Measurements from ENCODE around the gene ZNF521. TPM values are rescaled to one million over a fixed set of nuclear protein-coding genes. Genes with fewer than 3 reads are reported as not detected.
"Not testable (repeated sequence)": the region's sequence is repeated elsewhere in the genome, so short reads cannot be mapped to it uniquely, and the experiment has no call there.

ZNF521 gene
- total RNA-seq, 1 experiment from 2014 or later, result 5.0 TPM

DNA sequence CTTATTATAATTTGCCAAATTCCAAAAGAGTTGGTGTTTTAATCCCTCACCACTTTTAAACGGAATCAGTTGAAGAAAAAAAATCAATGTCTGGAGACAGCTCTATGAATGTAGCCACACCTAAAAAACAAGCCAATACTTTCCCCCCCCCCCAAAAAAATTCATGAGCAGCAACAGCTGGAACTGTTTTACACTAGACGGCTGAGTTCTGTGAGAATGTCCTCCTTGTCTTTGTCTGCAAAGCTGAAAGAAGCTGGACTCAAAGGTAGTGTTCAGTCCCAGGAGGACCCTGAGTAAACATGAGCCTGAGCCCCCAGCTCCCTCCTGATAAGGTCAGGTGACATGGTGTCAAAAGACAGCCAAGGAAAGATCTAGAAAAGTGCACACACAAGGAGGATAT lies 68.2 kb downstream of the ZNF521 start:
- no peaks in the 10 kb centered on the region for H3K27me3 ChIP-seq
- no peak for DNase-seq
- H3K4me3 ChIP-seq, result no peak overlapping the region
- H3K36me3 ChIP-seq, result no peaks in the 10 kb centered on the region
- no peaks in the 10 kb centered on the region for H3K9me3 ChIP-seq

DNA sequence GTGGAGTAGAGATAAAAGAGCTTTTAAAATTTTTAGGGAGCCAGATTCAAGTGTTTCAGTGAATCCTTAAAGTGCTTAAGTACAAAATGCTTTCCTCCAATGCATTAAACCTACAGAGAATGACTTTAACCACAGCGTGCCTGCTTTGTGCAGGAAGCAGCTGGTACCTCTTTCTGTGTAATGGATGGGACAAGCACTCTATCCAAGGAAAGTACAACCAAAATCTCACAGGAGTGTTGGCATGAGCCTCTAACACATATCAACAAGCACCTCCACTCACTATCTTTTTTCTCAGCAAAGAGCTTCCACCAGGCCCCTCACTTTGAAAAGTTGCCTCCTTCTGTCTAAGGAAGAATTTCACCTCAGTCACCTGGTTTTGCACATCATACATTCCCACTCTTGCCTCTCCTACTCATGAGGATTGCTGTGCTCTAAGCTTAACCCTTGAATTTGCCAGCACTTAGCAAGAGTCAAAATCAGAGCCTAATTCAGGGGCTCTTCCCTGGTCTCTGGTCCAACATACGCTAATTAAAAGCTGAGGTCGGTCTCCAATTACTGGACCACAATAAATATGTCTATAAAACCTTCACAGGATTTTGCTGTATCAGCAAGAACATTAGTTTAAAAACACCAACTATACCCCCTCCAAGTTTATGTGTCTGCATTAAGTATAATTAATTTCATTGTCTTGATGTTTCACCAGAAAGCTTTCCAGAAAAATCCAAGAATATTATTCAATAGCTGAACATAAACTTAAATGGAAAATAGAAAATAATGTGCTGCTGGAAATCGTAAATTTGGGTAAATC lies 68.9 kb downstream of the ZNF521 start:
- no peak for DNase-seq
- Histone ChIP-seq H3K36me3 (no peaks in the 10 kb centered on the region), H3K9me3 (no peaks in the 10 kb centered on the region), H3K27me3 (no peaks in the 10 kb centered on the region), H3K4me3 (no peak overlapping the region)

DNA sequence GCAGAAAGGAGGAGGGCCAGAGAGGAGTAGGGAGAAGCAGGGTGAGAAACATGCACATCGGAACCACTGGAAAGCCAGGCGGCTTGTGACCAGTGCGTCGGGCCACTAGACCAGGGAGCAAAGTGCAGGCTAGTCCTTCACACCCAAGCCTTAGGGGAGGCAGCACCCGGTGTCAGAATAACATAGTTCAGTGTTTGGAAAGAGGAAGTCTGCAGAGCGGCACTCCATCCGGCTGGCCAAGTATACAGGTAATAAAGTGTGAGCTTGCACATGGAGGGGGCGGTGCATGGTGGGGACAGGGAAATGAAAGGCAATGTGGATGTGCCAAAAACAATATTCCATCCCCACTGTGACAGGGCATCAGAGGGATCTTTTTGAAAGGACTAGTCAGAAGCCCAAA lies 69.7 kb downstream of the ZNF521 start:
- no peaks in the 10 kb centered on the region for H3K27me3 ChIP-seq
- H3K36me3 ChIP-seq, result no peaks in the 10 kb centered on the region
- H3K9me3 ChIP-seq, result no peaks in the 10 kb centered on the region
- no peak overlapping the region for H3K4me3 ChIP-seq
- DNase-seq, result no peak

DNA sequence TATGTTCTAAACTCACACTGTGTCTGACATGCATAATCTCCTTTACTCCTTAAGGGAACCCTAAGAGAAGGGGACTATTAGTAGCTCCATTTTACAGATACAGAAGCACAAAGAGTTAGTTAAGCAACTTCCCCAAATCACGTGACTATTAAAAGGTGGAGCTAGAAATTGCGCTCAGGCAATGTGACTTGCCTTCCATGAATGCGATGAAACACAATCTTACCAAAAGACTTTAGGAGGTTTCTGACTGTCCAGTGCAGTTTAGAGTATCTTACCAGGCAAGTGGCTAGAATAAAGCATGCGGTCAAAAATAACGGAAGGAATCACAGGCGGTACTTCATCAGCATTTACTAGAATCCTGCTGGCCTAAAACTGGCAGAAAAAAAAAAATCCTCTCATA lies 70.4 kb downstream of the ZNF521 start:
- no peak for DNase-seq
- Histone ChIP-seq H3K4me3 (no peak overlapping the region), H3K9me3 (no peaks in the 10 kb centered on the region), H3K36me3 (no peaks in the 10 kb centered on the region), H3K27me3 (no peaks in the 10 kb centered on the region)

DNA sequence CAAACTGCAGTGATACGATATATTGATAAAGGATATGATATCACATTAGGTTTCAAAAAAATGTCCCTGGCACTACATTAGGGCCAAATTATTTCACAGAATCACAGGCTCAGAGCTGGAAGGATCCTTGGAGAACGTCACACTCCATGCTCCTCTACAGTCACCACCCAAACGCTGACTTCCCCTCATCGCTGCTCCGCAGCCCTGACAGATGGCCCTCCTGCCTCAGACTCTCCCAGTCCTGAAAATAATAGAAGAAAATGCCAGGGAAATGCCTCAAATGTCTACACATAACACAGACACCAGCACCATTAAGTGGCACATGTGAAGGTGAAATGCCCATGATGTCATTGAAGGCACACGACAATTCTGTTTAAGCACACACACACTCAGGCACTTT lies 72.0 kb downstream of the ZNF521 start:
- Histone ChIP-seq H3K9me3 (no peaks in the 10 kb centered on the region), H3K27me3 (no peaks in the 10 kb centered on the region), H3K36me3 (no peaks in the 10 kb centered on the region), H3K4me3 (no peak overlapping the region)
- DNase-seq, result no peak

DNA sequence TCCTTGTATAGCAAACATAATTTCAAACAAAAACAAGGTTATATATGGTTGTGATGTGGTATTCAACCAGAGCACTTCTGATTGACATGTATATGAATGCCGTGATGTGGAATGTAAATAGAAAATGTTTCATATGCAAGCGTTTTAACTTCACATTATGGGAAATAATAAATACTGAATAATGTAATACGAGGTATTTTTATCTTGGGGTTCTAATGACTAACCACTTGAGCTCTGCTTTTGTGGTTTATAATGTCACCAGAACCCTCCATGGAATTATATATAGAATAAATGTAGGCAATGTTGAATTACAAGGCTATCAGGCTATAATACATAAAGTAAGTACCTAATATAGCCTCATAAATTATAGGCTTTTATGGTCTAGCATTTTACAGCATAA lies 72.4 kb downstream of the ZNF521 start:
- no peak for DNase-seq
- H3K9me3 ChIP-seq, result no peaks in the 10 kb centered on the region
- H3K27me3 ChIP-seq, result no peaks in the 10 kb centered on the region
- H3K36me3 ChIP-seq, result no peaks in the 10 kb centered on the region
- no peak overlapping the region for H3K4me3 ChIP-seq

DNA sequence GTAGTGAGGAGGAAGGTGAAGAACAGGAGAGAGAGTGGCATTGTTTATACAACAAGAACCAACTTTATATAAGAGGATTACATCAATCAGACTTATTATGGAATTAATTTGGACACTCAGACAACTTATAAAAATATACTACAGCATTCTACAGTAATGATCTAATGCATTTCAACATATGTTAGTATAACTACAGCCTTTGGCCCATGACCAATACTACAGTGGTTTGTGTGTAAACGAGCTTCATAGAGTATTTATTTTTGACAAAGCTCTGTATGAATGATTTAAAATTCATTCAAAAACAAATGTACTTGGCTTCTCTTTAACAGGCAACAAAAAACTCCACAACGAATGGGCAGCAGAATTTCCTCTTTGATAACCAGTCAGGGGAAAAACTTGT lies 72.8 kb downstream of the ZNF521 start:
- Histone ChIP-seq H3K36me3 (no peaks in the 10 kb centered on the region), H3K27me3 (no peaks in the 10 kb centered on the region), H3K9me3 (no peaks in the 10 kb centered on the region), H3K4me3 (no peak overlapping the region)
- DNase-seq, result no peak

- H3K4me3 ChIP-seq, result no peak overlapping the region
- H3K36me3 ChIP-seq, result no peaks in the 10 kb centered on the region
- H3K27me3 ChIP-seq, result no peaks in the 10 kb centered on the region
- no peaks in the 10 kb centered on the region for H3K9me3 ChIP-seq
- no peak for DNase-seq
Measured at GRCh38 chr18:25278394-25278793, 73.6 kb downstream of the ZNF521 start.

DNA sequence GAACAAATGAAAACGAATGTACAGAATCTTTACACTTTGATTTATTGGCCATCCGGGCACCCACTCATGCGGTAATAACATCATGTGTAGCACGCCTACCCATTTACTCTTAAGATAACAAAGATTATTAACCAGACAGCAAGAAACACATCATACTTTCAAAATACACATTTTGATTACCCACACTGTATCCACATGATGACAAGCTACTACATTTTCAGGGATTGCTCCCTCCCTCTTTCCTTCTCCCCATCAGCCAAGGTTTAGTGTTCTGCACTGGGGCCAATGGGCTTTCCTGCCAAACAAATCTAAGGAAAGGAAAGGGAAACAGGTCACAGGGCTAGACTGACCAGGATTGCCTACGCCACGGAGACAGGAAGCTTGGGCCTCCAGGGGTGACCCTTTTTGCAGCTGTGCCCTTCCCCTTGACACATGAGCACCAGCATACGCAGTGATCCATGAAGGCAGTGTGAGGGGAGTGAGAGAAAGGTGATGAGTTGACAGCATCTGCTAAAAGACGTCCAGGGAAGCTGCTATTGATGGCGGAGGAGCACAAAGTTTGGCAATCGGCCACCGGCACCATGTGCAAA lies 76.5 kb downstream of the ZNF521 start:
- no peak overlapping the region for H3K4me3 ChIP-seq
- no peaks in the 10 kb centered on the region for H3K27me3 ChIP-seq
- no peak for DNase-seq
- H3K9me3 ChIP-seq, result no peaks in the 10 kb centered on the region
- H3K36me3 ChIP-seq, result no peaks in the 10 kb centered on the region

- H3K9me3 ChIP-seq, result no peaks in the 10 kb centered on the region
- no peaks in the 10 kb centered on the region for H3K36me3 ChIP-seq
- no peak overlapping the region for H3K4me3 ChIP-seq
- no peak for DNase-seq
- H3K27me3 ChIP-seq, result no peaks in the 10 kb centered on the region
Measured at GRCh38 chr18:25274926-25275325, 77.0 kb downstream of the ZNF521 start.

GRCh38 chr18:25266931-25267527 lies 84.9 kb downstream of the ZNF521 start:
- H3K9me3 ChIP-seq, H3K4me3 ChIP-seq, DNase-seq, H3K27me3 ChIP-seq, H3K36me3 ChIP-seq: not testable (repeated sequence)

- H3K4me3 ChIP-seq, result no peak overlapping the region
- no peaks in the 10 kb centered on the region for H3K9me3 ChIP-seq
- no peak for DNase-seq
- H3K36me3 ChIP-seq, result no peaks in the 10 kb centered on the region
- no peaks in the 10 kb centered on the region for H3K27me3 ChIP-seq
Measured at GRCh38 chr18:25262920-25263319, 89.0 kb downstream of the ZNF521 start.

- no peaks in the 10 kb centered on the region for H3K36me3 ChIP-seq
- H3K4me3 ChIP-seq, result no peak overlapping the region
- H3K27me3 ChIP-seq, result no peaks in the 10 kb centered on the region
- no peaks in the 10 kb centered on the region for H3K9me3 ChIP-seq
- DNase-seq, result no peak
Measured at GRCh38 chr18:25261768-25262167, 90.2 kb downstream of the ZNF521 start.

DNA sequence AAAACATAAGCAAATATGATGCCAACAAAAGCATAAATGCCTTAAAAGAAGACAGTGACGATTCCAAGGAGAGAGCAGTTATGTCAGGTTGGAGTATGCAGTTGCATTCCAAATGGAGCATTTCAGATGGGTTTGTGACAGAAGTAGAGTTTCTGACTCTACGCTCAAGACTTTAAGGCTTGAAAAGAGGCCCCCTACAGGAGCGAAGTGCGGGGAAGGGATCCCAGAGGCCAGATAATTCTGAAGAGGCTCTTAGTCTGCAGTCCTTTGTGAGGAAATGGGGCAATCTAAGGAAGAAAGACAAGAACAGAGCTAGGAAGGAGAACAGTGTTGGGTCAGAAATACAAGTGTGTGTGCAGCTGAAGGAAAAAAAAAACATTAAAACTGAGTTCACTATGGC lies 95.5 kb downstream of the ZNF521 start:
- no peaks in the 10 kb centered on the region for H3K9me3 ChIP-seq
- H3K27me3 ChIP-seq, result no peaks in the 10 kb centered on the region
- H3K4me3 ChIP-seq, result no peak overlapping the region
- DNase-seq, result no peak
- no peaks in the 10 kb centered on the region for H3K36me3 ChIP-seq

DNA sequence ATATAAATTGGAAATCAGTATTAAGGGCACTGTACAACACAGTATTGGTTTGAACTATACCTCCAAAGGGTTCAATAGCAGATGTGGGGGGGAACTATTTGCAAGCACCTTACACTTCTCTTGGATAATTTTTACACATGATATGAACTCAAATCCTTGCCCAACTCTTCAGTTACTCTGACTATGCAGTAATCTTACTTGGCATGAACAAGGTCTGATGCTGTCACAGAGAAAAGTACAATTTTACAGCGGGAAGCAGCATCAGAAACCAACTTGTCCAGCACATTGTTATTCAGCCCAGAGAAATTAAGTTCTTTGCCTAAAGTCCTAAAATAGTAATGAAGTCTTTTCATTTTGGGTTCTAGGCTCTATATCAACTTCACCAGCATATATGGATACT lies 98.2 kb downstream of the ZNF521 start:
- Histone ChIP-seq H3K36me3 (no peaks in the 10 kb centered on the region), H3K9me3 (no peaks in the 10 kb centered on the region), H3K4me3 (no peak overlapping the region), H3K27me3 (no peaks in the 10 kb centered on the region)
- DNase-seq, result no peak

- H3K36me3 ChIP-seq, result no peaks in the 10 kb centered on the region
- no peak overlapping the region for H3K4me3 ChIP-seq
- no peaks in the 10 kb centered on the region for H3K9me3 ChIP-seq
- no peaks in the 10 kb centered on the region for H3K27me3 ChIP-seq
- peak; percentile 33 for DNase-seq
Measured at GRCh38 chr18:25253136-25253535, 98.8 kb downstream of the ZNF521 start.

DNA sequence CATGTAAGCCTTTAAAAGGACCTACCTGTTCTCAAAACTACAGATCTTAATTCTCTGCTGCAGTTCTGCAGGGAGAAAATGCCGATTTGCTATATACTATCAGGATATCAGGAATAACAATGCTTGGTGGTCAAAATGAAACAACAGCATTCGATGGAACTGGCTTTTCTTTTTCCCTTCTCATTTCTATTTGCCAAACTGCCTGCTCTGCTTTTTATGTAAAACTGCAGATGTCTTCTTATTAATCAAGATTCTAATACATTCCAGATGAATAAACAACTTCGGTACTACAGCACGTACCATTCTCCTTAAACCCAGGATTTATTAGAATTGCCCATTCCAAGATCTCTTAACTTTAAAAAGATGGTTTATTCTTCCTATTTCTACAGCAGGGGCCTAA lies 100.9 kb downstream of the ZNF521 start:
- H3K27me3 ChIP-seq, result no peaks in the 10 kb centered on the region
- no peak for DNase-seq
- H3K4me3 ChIP-seq, result no peak overlapping the region
- no peaks in the 10 kb centered on the region for H3K36me3 ChIP-seq
- H3K9me3 ChIP-seq, result peaks cover 8% of the 10 kb centered on the region

GRCh38 chr18:25250474-25250851 lies 101.5 kb downstream of the ZNF521 start:
- Histone ChIP-seq H3K27me3 (no peaks in the 10 kb centered on the region), H3K36me3 (no peaks in the 10 kb centered on the region), H3K4me3 (no peak overlapping the region), H3K9me3 (peaks cover 8% of the 10 kb centered on the region)
- no peak for DNase-seq

Measured in MG63 (cell line).